Measurements from ENCODE around the gene PLA2G6. TPM values are rescaled to one million over a fixed set of nuclear protein-coding genes. Genes with fewer than 3 reads are reported as not detected.
"Not testable (repeated sequence)": the region's sequence is repeated elsewhere in the genome, so short reads cannot be mapped to it uniquely, and the experiment has no call there.

PLA2G6 gene
- total and polyA plus RNA-seq, 9 of the 15 experiments (the other 6 are each of a cell fraction or from before 2014, with no cell fraction given), result 0.11 to 12.2 (median 9.7) TPM

DNA sequence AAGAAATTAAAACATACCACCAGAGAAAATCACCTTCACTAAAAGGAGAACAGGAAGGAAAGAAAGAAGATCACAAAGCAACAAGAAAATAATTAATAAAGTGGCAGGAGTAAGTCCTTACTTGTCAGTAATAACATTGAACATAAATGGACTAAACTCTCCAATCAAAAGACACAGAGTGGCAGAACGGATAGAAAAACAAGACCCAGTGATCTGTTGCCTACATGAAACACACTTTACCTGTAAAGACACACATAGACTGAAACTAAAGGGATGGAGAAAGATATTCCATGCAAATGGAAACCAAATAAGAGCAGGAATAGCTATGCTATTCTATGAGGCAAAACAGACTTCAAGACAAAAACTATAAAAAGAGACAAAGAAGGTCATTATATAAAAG, 25.9 kb downstream of the PLA2G6 start:
- H3K9me1 ChIP-seq (ENCODE audit: control insufficient read depth, insufficient read depth, low read length), result no peaks in the 10 kb centered on the region
- in situ Hi-C loops (cut with MboI) (no loop called here), intact Hi-C loops (cut with micrococcal nuclease) (loop anchor here (2.0 kb wide), 1 partner anchor 103 kb away; no protein-coding TSS in a partner anchor)
- no peak overlapping the region for H3K4me3 ChIP-seq
- no peak for TF ChIP-seq FOXP1 (CRISPR knock-in tag; IDR thresholded peaks at IDR 0.05)
- TF ChIP-seq ZNF507 (tag; conservative IDR thresholded peaks at IDR 0.05), result peak; percentile 77
- TF ChIP-seq, protein P1, sequence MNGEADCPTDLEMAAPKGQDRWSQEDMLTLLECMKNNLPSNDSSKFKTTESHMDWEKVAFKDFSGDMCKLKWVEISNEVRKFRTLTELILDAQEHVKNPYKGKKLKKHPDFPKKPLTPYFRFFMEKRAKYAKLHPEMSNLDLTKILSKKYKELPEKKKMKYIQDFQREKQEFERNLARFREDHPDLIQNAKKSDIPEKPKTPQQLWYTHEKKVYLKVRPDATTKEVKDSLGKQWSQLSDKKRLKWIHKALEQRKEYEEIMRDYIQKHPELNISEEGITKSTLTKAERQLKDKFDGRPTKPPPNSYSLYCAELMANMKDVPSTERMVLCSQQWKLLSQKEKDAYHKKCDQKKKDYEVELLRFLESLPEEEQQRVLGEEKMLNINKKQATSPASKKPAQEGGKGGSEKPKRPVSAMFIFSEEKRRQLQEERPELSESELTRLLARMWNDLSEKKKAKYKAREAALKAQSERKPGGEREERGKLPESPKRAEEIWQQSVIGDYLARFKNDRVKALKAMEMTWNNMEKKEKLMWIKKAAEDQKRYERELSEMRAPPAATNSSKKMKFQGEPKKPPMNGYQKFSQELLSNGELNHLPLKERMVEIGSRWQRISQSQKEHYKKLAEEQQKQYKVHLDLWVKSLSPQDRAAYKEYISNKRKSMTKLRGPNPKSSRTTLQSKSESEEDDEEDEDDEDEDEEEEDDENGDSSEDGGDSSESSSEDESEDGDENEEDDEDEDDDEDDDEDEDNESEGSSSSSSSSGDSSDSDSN (IDR thresholded peaks at IDR 0.05; ENCODE audit: borderline replicate concordance in 1 of 2, low read depth in 2 of 2, low read length in 2 of 2), result no peak
- no peak for TF ChIP-seq ZFP36 (IDR thresholded peaks at IDR 0.05; ENCODE audit: low read depth, low read length, partially characterized antibody)
- no peak for DNase-seq (ENCODE audit: extremely low read depth in 1 of 4, low spot score in 3 of 4)
- WGBS (ENCODE audit: insufficient coverage, low coverage, missing lambda C conversion rate), result 67% methylated on average over 1 of the region's 1 CpG
- no peak overlapping the region for H3K27ac ChIP-seq (ENCODE audit: extremely low read depth, low read depth, low read length)
- no peak for ATAC-seq
- ChIA-PET POLR2A (no interaction called here), CTCF (ENCODE audit: low intra/inter-chr PET ratio) (no interaction called here)
- H3K9me3 ChIP-seq (replicated peaks; ENCODE audit: control insufficient read depth, insufficient read depth, low read depth, low read length), result no peaks in the 10 kb centered on the region
- no TSS peak for BruUV-seq (replicated peaks)
- no peaks in the 10 kb centered on the region for H3K79me2 ChIP-seq (ENCODE audit: control insufficient read depth, insufficient read depth, low read length)
- H3K36me3 ChIP-seq (ENCODE audit: control insufficient read depth, insufficient read depth, low read length), result no peaks in the 10 kb centered on the region
- H3K27me3 ChIP-seq (ENCODE audit: control insufficient read depth in 2 of 2, insufficient read depth in 2 of 2, low read length in 2 of 2), result no peaks in the 10 kb centered on the region
- H3K4me1 ChIP-seq (replicated peaks in 1 of 2; ENCODE audit: control insufficient read depth in 2 of 2, insufficient read depth in 2 of 2, low read length in 2 of 2), result peaks cover 0 to 7% of the 10 kb centered on the region in 2 experiments; a peak in 4 of 5 replicates
- FAIRE-seq, result no peak
- H2AFZ ChIP-seq (ENCODE audit: low read depth, low read length), result no peak overlapping the region
- H4K20me1 ChIP-seq (replicated peaks; ENCODE audit: control insufficient read depth, insufficient read depth, low read length), result no peaks in the 10 kb centered on the region
- no peak overlapping the region for H3K9ac ChIP-seq (ENCODE audit: insufficient read depth in 1 of 2, low read depth in 2 of 2, low read length in 2 of 2)
- no peak overlapping the region for H3K4me2 ChIP-seq (ENCODE audit: insufficient read depth, low read length)

DNA sequence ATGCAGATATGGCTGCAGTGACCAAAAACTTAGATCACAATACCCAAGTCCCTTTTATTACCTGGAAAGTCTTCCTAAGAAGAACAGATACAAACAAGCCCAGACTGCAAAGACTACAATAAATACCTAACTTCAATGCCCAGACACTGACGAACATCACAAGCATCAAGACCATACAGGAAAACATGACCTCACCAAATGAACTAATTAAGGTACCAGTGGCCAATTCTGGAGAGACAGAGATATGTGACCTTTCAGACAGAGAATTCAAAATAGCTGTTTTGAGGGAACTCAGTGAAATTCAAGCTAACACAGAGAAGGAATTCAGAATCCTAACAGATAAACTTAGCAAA, 27.1 kb downstream of the PLA2G6 start:
- in situ Hi-C loops (cut with MboI), result not testable (repeated sequence)

More for the DNA sequence above, 27.1 kb downstream of the PLA2G6 start:
- POLR2A ChIA-PET, result interaction anchor here (0.9 to 1.7 kb wide), 2 partner anchors 11 to 26 kb away, joined by 3 to 8 read pairs; no protein-coding TSS in a partner anchor
- 9% methylated on average over 1 of the region's 1 CpG for WGBS (ENCODE audit: insufficient coverage, low coverage, missing lambda C conversion rate)
- H3K9ac ChIP-seq (ENCODE audit: insufficient read depth in 1 of 2, low read depth in 2 of 2, low read length in 2 of 2); H3K4me2 ChIP-seq (ENCODE audit: insufficient read depth, low read length); BruUV-seq (replicated peaks); H3K4me3 ChIP-seq; H3K9me1 ChIP-seq (ENCODE audit: control insufficient read depth, insufficient read depth, low read length); H3K9me3 ChIP-seq (replicated peaks; ENCODE audit: control insufficient read depth, insufficient read depth, low read depth, low read length); H3K27ac ChIP-seq (ENCODE audit: extremely low read depth, low read depth, low read length); H3K79me2 ChIP-seq (ENCODE audit: control insufficient read depth, insufficient read depth, low read length); ATAC-seq; H3K27me3 ChIP-seq (ENCODE audit: control insufficient read depth in 2 of 2, insufficient read depth in 2 of 2, low read length in 2 of 2); H2AFZ ChIP-seq (ENCODE audit: low read depth, low read length); DNase-seq (ENCODE audit: extremely low read depth in 1 of 4, low spot score in 3 of 4); H4K20me1 ChIP-seq (replicated peaks; ENCODE audit: control insufficient read depth, insufficient read depth, low read length); CTCF ChIA-PET (ENCODE audit: low intra/inter-chr PET ratio); H3K36me3 ChIP-seq (ENCODE audit: control insufficient read depth, insufficient read depth, low read length); H3K4me1 ChIP-seq (replicated peaks in 1 of 2; ENCODE audit: control insufficient read depth in 2 of 2, insufficient read depth in 2 of 2, low read length in 2 of 2); FAIRE-seq: not testable (repeated sequence)
- intact Hi-C loops (cut with micrococcal nuclease), result loop anchor here (2.0 kb wide), 1 partner anchor 102 kb away; no protein-coding TSS in a partner anchor

Measured in K562 (cell line).